DOHH2 (cell line): ENCODE data around the gene FGB.

Experiments used
- CTCF ChIP-seq: fragments of 200-600 bp; sonication (generic); IDR thresholded peaks from one replicate; pipeline ENCODE4 v1.5.1; 2014; ENCODE audit warnings: antibody characterized with exemption, mild to moderate bottlenecking, low read depth, low read length; ENCODE audit not compliant: poor library complexity, severe bottlenecking
- EZH2phosphoT487 ChIP-seq: fragments of 200-600 bp; sonication (generic); IDR thresholded peaks from 2 replicates; pipeline ENCODE4 v1.6.1; 2017; ENCODE audit warnings: borderline replicate concordance, mild to moderate bottlenecking, antibody characterized with exemption, low read length, moderate library complexity, mixed read lengths

GRCh38 chr4:154562697-154563254 is at the start of gene FGB:
- no peak for TF ChIP-seq EZH2phosphoT487
- no peak for TF ChIP-seq CTCF
